K562 (cell line): ENCODE measurements around the gene SCFD2. TPM values are rescaled to one million over a fixed set of nuclear protein-coding genes. Genes with fewer than 3 reads are reported as not detected.

Experiments
- BACH1 ChIP-seq: fragments of 200-800 bp; sonication (Bioruptor generic); IDR thresholded peaks from 2 replicates; pipeline ENCODE4 v1.6.1; 2016; ENCODE audit warnings: missing genetic modification characterization, missing compliant biosample characterization
- CBFA2T3 ChIP-seq: fragments of 450-650 bp; IDR thresholded peaks from 2 replicates; pipeline ENCODE4 v1.6.1; 2017
- FOXK1 ChIP-seq: sonication (generic); formaldehyde crosslinking; IDR thresholded peaks from 2 replicates; pipeline ENCODE4 v1.8.0; 2022; ENCODE audit warnings: missing genetic modification reagents, mild to moderate bottlenecking, borderline replicate concordance
- GABPA ChIP-seq: fragments of 200-800 bp; sonication (Bioruptor generic); conservative IDR thresholded peaks from 2 replicates; pipeline ENCODE4 v1.6.1; 2016; ENCODE audit warnings: low read depth, missing genetic modification characterization, missing compliant biosample characterization
- HSF4 ChIP-seq: fragments of 250-450 bp; sonication (Bioruptor Pico); IDR thresholded peaks from 2 replicates; pipeline ENCODE4 v2.1.2; 2022; ENCODE audit warnings: mild to moderate bottlenecking, moderate library complexity, borderline replicate concordance
- LCOR ChIP-seq: sonication (generic); formaldehyde crosslinking; IDR thresholded peaks from 2 replicates; pipeline ENCODE4 v1.8.0; 2022; ENCODE audit warnings: mild to moderate bottlenecking, missing genetic modification reagents
- MAX ChIP-seq: sonication (generic); formaldehyde crosslinking; IDR thresholded peaks from 2 replicates; pipeline ENCODE4 v1.9.0; 2022; ENCODE audit warnings: mild to moderate bottlenecking, missing genetic modification reagents
- MBD1 ChIP-seq: fragments of 250-450 bp; sonication (Bioruptor Pico); IDR thresholded peaks from 2 replicates; pipeline ENCODE4 v1.8.0; 2022; ENCODE audit warnings: inconsistent platforms
- MEF2D ChIP-seq: conservative IDR thresholded peaks from 2 replicates; pipeline ENCODE4 v1.6.1; 2016; ENCODE audit warnings: low read depth, missing genetic modification characterization, missing compliant biosample characterization
- MNT ChIP-seq, 2 experiments: fragments of 450-650 bp; conservative IDR thresholded peaks; 2 replicates each; pipeline ENCODE4 v1.6.1; 2017; ENCODE audit warnings: mild to moderate bottlenecking in 2 of 2, moderate library complexity in 2 of 2
- POLR2A ChIP-seq: fragments of 450-650 bp; conservative IDR thresholded peaks from 2 replicates; pipeline ENCODE4 v1.6.1; 2016
- POU5F1 ChIP-seq: fragments of 150-350 bp; IDR thresholded peaks from 2 replicates; pipeline ENCODE4 v1.6.1; 2014; ENCODE audit warnings: borderline replicate concordance, low read length, low read depth, mild to moderate bottlenecking; ENCODE audit not compliant: partially characterized antibody
- RAD51 ChIP-seq: fragments of 450-650 bp; IDR thresholded peaks from 2 replicates; pipeline ENCODE4 v1.7.1; 2016; ENCODE audit warnings: low read depth, mild to moderate bottlenecking, borderline replicate concordance
- RFX7 ChIP-seq: fragments of 250-450 bp; sonication (Bioruptor Pico); IDR thresholded peaks from 2 replicates; pipeline ENCODE4 v1.5.1; 2021; ENCODE audit warnings: mild to moderate bottlenecking
- SOX6 ChIP-seq: fragments of 450-650 bp; IDR thresholded peaks from 2 replicates; pipeline ENCODE4 v1.6.1; 2014; ENCODE audit warnings: mild to moderate bottlenecking
- STAT5B ChIP-seq: fragments of 250-450 bp; sonication (Bioruptor Pico); IDR thresholded peaks from 2 replicates; pipeline ENCODE4 v1.8.0; 2021; ENCODE audit warnings: mild to moderate bottlenecking, inconsistent platforms
- U2AF1 ChIP-seq: fragments of 200-400 bp; formaldehyde crosslinking; optimal IDR thresholded peaks from 2 replicates; pipeline ENCODE3; 2017; ENCODE audit warnings: mild to moderate bottlenecking, low read depth, low read length, moderate library complexity
- WHSC1 ChIP-seq: IDR thresholded peaks from one replicate; pipeline ENCODE4 v1.6.1; 2012; ENCODE audit warnings: low read length, control low read depth, inconsistent platforms
- ZBTB26 ChIP-seq: fragments of 450-650 bp; formaldehyde crosslinking; IDR thresholded peaks from 2 replicates; pipeline ENCODE4 v1.4.0; 2022; ENCODE audit warnings: missing genetic modification characterization
- ZNF445 ChIP-seq: fragments of 250-450 bp; sonication (Bioruptor Pico); IDR thresholded peaks from 2 replicates; pipeline ENCODE4 v1.4.0; 2020; ENCODE audit warnings: low read depth, mild to moderate bottlenecking, moderate library complexity
- polyA plus RNA-seq, 8 experiments: library from polyadenylated mRNA; depleted of rRNA in 4 of 8; stranded (reverse) in 5 of 8; unstranded in 3 of 8; fragments of >200 nt; fragmentation: Nextera tagmentation in 2 of 8; fragmentation: Illumina TruSeq in 1 of 8; extraction: Ambion mirVana in 2 of 8; extraction: Trizol in 1 of 8; gene quantifications; 2 replicates each; pipeline versions ENCODE4 v1.2.1 to v1.2.3, GENCODE V29; 2011 to 2014; ENCODE audit warnings: inconsistent platforms in 1 of 8, missing spikeins in 1 of 8
- total RNA-seq, 7 experiments: library from RNA; depleted of rRNA in 6 of 7; stranded (reverse); fragments of >200 nt in 6 of 7; fragmentation: Illumina TruSeq in 2 of 7; extraction: Trizol in 2 of 7; gene quantifications; 2 replicates each; pipeline versions ENCODE4 v1.2.1 to v1.2.3, GENCODE V29; 2011 to 2021; ENCODE audit warnings: low replicate concordance in 1 of 7
- TF ChIP-seq, protein P1 (sequence below): sonication (generic); formaldehyde crosslinking; IDR thresholded peaks from 2 replicates; pipeline ENCODE4 v1.8.0; 2022; ENCODE audit warnings: missing genetic modification reagents, mild to moderate bottlenecking, borderline replicate concordance
- TF ChIP-seq, protein P2 (sequence below): fragments of 450-650 bp; IDR thresholded peaks from 2 replicates; pipeline ENCODE4 v1.6.1; 2016; ENCODE audit warnings: borderline replicate concordance

SCFD2 gene
- total and polyA plus RNA-seq, 9 of the 15 experiments (the other 6 are each of a cell fraction or from before 2014, with no cell fraction given): 5.7 to 30.3 (median 22.8) TPM

- TF ChIP-seq, protein P1, sequence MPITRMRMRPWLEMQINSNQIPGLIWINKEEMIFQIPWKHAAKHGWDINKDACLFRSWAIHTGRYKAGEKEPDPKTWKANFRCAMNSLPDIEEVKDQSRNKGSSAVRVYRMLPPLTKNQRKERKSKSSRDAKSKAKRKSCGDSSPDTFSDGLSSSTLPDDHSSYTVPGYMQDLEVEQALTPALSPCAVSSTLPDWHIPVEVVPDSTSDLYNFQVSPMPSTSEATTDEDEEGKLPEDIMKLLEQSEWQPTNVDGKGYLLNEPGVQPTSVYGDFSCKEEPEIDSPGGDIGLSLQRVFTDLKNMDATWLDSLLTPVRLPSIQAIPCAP (CRISPR knock-in tag): no peak
- no peak for TF ChIP-seq U2AF1
- no peak for TF ChIP-seq POLR2A
- peak; percentile 86 for TF ChIP-seq SOX6
- TF ChIP-seq RFX7: no peak
- no peak for TF ChIP-seq ZNF445 (CRISPR knock-in tag)
- TF ChIP-seq STAT5B (CRISPR knock-in tag): no peak
- TF ChIP-seq HSF4 (CRISPR knock-in tag): no peak
- no peak for TF ChIP-seq MAX
- no peak for TF ChIP-seq LCOR (CRISPR knock-in tag)
- TF ChIP-seq RAD51: no peak
- no peak for TF ChIP-seq POU5F1
- no peak for TF ChIP-seq GABPA
- TF ChIP-seq MEF2D (tag): no peak
- no peak for TF ChIP-seq ZBTB26
- no peak for TF ChIP-seq BACH1
- TF ChIP-seq MBD1 (CRISPR knock-in tag): no peak
- no peak for TF ChIP-seq WHSC1
- no peak for TF ChIP-seq FOXK1 (CRISPR knock-in tag)
- peak; percentile 81 for TF ChIP-seq CBFA2T3
- TF ChIP-seq, protein P2, sequence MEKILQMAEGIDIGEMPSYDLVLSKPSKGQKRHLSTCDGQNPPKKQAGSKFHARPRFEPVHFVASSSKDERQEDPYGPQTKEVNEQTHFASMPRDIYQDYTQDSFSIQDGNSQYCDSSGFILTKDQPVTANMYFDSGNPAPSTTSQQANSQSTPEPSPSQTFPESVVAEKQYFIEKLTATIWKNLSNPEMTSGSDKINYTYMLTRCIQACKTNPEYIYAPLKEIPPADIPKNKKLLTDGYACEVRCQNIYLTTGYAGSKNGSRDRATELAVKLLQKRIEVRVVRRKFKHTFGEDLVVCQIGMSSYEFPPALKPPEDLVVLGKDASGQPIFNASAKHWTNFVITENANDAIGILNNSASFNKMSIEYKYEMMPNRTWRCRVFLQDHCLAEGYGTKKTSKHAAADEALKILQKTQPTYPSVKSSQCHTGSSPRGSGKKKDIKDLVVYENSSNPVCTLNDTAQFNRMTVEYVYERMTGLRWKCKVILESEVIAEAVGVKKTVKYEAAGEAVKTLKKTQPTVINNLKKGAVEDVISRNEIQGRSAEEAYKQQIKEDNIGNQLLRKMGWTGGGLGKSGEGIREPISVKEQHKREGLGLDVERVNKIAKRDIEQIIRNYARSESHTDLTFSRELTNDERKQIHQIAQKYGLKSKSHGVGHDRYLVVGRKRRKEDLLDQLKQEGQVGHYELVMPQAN: no peak
- no peak for TF ChIP-seq MNT (conservative IDR thresholded peaks at IDR 0.05)
These were observed 179.0 kb downstream of the SCFD2 start (continued) for GRCh38 chr4:53186714-53187358.
